Embryonic facial prominence (tissue), 1 donor: ENCODE measurements around the gene PAQR5.
"Not testable (repeated sequence)": the region's sequence is repeated elsewhere in the genome, so short reads cannot be mapped to it uniquely, and the experiment has no call there.

ENCODE experiments used
- DNase-seq: peaks from one replicate; pipeline ENCODE4 v3.0.0-alpha.2; 2016; ENCODE audit errors: extremely low spot score

The PAQR5 gene

GRCh38 chr15:69316291-69316690 lies 17.6 kb downstream of the PAQR5 start:
- no peak for DNase-seq

GRCh38 chr15:69317392-69317841 lies 18.7 kb downstream of the PAQR5 start:
- DNase-seq, result no peak

GRCh38 chr15:69318033-69318432 lies 19.3 kb downstream of the PAQR5 start:
- no peak for DNase-seq

- DNase-seq, result no peak
Measured at GRCh38 chr15:69319384-69320375, 21.0 kb downstream of the PAQR5 start.

- no peak for DNase-seq
Measured at GRCh38 chr15:69320977-69321554, 22.4 kb downstream of the PAQR5 start.

GRCh38 chr15:69323893-69324430 lies 25.2 kb downstream of the PAQR5 start:
- DNase-seq, result no peak

GRCh38 chr15:69324565-69324964 lies 25.9 kb downstream of the PAQR5 start:
- DNase-seq, result no peak

- no peak for DNase-seq
Measured at GRCh38 chr15:69325456-69325971, 26.8 kb downstream of the PAQR5 start.

- no peak for DNase-seq
Measured at GRCh38 chr15:69328080-69328479, 29.4 kb downstream of the PAQR5 start.

- DNase-seq, result no peak
Measured at GRCh38 chr15:69328739-69329138, 30.0 kb downstream of the PAQR5 start.

GRCh38 chr15:69337138-69337537 lies 38.4 kb downstream of the PAQR5 start:
- DNase-seq, result no peak

GRCh38 chr15:69338535-69339213 lies 40.0 kb downstream of the PAQR5 start:
- no peak for DNase-seq

- not testable (repeated sequence) for DNase-seq
Measured at GRCh38 chr15:69339214-69339543, 40.5 kb downstream of the PAQR5 start.

GRCh38 chr15:69340243-69340900 lies 41.7 kb downstream of the PAQR5 start:
- DNase-seq, result no peak

- no peak for DNase-seq
Measured at GRCh38 chr15:69341356-69341755, 42.6 kb downstream of the PAQR5 start.

GRCh38 chr15:69342460-69343076 lies 43.9 kb downstream of the PAQR5 start:
- DNase-seq, result no peak

GRCh38 chr15:69343133-69343532 lies 44.4 kb downstream of the PAQR5 start:
- no peak for DNase-seq

- DNase-seq, result no peak
Measured at GRCh38 chr15:69344238-69344637, 45.5 kb downstream of the PAQR5 start.

- DNase-seq, result no peak
Measured at GRCh38 chr15:69346112-69346511, 47.4 kb downstream of the PAQR5 start.

GRCh38 chr15:69351333-69351732 lies 52.6 kb downstream of the PAQR5 start:
- DNase-seq, result no peak

- no peak for DNase-seq
Measured at GRCh38 chr15:69351884-69352283, 53.2 kb downstream of the PAQR5 start.
